Endothelial cell (in vitro differentiated cells): ENCODE results near the gene CTNNA3. TPM values are rescaled to one million over a fixed set of nuclear protein-coding genes. Genes with fewer than 3 reads are reported as not detected.
"Not testable (repeated sequence)": the region's sequence is repeated elsewhere in the genome, so short reads cannot be mapped to it uniquely, and the experiment has no call there.

Source experiments
- DNase-seq: peaks from one replicate; pipeline ENCODE4 v3.0.0; 2021; ENCODE audit warnings: low spot score
- H3K27ac Mint-ChIP-seq: one replicate; pipeline ENCODE4 v1.8.0; 2021; ENCODE audit warnings: mixed read lengths, inconsistent platforms; ENCODE audit not compliant: unreplicated experiment
- H3K27me3 Mint-ChIP-seq: one replicate; pipeline ENCODE4 v1.8.0; 2021; ENCODE audit warnings: mild to moderate bottlenecking, moderate library complexity, mixed read lengths, inconsistent platforms; ENCODE audit not compliant: unreplicated experiment
- H3K36me3 Mint-ChIP-seq: one replicate; pipeline ENCODE4 v1.8.0; 2021; ENCODE audit warnings: mild to moderate bottlenecking, low read depth, mixed read lengths, inconsistent platforms; ENCODE audit not compliant: unreplicated experiment
- H3K4me1 Mint-ChIP-seq: one replicate; pipeline ENCODE4 v1.8.0; 2021; ENCODE audit warnings: mild to moderate bottlenecking, mixed read lengths, inconsistent platforms; ENCODE audit not compliant: unreplicated experiment
- H3K4me3 Mint-ChIP-seq: one replicate; pipeline ENCODE4 v1.8.0; 2021; ENCODE audit warnings: mild to moderate bottlenecking, mixed read lengths, inconsistent platforms; ENCODE audit not compliant: unreplicated experiment
- H3K9me3 Mint-ChIP-seq: one replicate; pipeline ENCODE4 v1.8.0; 2021; ENCODE audit warnings: mixed read lengths, inconsistent platforms; ENCODE audit not compliant: unreplicated experiment
- CTCF ChIP-seq: fragments of 200-600 bp; sonication (generic); IDR thresholded peaks from one replicate; pipeline ENCODE4 v1.5.0; 2021; ENCODE audit warnings: antibody characterized with exemption; ENCODE audit not compliant: unreplicated experiment
- total RNA-seq: library from RNA; stranded (reverse); fragmentation: NEBNext Ultra II Directional; extraction: Animal tissue kit (Norgen Biotek cat#: 25700); gene quantifications from one replicate; pipeline ENCODE4 v1.2.1, GENCODE V29; 2021; ENCODE audit not compliant: unreplicated experiment

Gene CTNNA3
- total RNA-seq, 1 donor from 2014 or later = 2.3 TPM

GRCh38 chr10:67696679-67697078 lies 684 bp upstream of the CTNNA3 start:
- Mint-ChIP-seq H3K36me3 (no peaks in the 10 kb centered on the region), H3K27ac (no peak overlapping the region), H3K27me3 (peaks cover 1% of the 10 kb centered on the region), H3K4me3 (no peak overlapping the region), H3K4me1 (no peaks in the 10 kb centered on the region), H3K9me3 (no peaks in the 10 kb centered on the region)
- no peak for DNase-seq
- TF ChIP-seq CTCF = no peak

DNA sequence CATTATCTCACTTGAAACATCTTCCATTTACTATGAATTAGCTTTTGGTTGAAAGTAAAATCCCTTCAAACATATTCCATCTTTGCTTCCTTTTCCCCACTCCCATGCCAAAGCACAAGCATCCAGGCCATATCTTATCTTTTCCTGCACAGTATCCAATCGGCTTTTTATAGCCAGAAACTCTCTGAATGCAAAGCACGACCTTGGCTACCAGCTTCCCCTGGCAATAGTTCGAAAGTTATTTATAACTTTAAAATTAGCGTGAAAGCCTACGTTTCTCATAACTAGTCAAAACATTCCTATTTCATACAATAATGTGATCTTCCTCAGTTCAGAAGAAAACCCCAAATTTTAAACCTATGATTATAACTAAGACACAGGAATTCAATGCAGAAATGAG lies 440 bp downstream of the CTNNA3 start:
- H3K9me3 Mint-ChIP-seq = no peaks in the 10 kb centered on the region
- DNase-seq = no peak
- peaks cover 1% of the 10 kb centered on the region for H3K27me3 Mint-ChIP-seq
- H3K27ac Mint-ChIP-seq = no peak overlapping the region
- no peak overlapping the region for H3K4me3 Mint-ChIP-seq
- no peaks in the 10 kb centered on the region for H3K4me1 Mint-ChIP-seq
- H3K36me3 Mint-ChIP-seq = no peaks in the 10 kb centered on the region
- no peak for TF ChIP-seq CTCF

DNA sequence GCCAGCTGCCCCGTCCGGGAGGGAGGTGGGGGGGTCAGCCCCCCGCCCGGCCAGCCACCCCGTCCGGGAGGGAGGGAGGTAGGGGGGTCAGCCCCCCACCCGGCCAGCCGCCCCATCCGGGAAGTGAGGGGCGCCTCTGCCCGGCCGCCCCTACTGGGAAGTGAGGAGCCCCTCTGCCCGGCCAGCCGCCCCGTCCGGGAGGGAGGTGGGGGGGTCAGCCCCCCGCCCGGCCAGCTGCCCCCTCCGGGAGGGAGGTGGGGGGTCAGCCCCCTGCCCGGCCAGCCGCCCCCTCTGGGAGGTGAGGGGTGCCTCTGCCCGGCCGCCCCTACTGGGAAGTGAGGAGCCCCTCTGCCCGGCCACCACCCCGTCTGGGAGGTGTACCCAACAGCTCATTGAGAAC lies 4.1 kb downstream of the CTNNA3 start:
- H3K4me1 Mint-ChIP-seq, H3K27me3 Mint-ChIP-seq, H3K27ac Mint-ChIP-seq, H3K4me3 Mint-ChIP-seq, H3K36me3 Mint-ChIP-seq, H3K9me3 Mint-ChIP-seq, DNase-seq: not testable (repeated sequence)

DNA sequence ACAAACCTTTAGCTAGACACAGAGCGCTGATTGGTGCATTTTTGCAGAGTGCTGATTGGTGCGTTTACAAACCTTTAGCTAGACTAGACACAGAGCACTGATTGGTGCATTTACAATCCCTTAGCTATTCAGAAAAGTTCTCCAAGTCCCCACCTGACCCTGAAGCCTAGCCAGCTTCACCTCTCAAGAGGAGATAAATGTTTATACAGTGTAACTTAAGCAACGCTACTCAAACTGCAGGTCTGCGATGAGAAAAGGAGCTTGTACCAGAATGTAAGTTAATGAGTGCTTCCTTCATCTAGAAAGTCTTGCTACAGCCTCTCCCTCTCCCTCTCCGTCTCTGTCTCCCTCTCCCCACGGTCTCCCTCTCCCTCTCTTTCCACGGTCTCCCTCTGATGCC lies 5.5 kb downstream of the CTNNA3 start:
- not testable (repeated sequence) for H3K4me1 Mint-ChIP-seq, H3K9me3 Mint-ChIP-seq, DNase-seq, H3K36me3 Mint-ChIP-seq, H3K4me3 Mint-ChIP-seq, H3K27ac Mint-ChIP-seq, H3K27me3 Mint-ChIP-seq

DNA sequence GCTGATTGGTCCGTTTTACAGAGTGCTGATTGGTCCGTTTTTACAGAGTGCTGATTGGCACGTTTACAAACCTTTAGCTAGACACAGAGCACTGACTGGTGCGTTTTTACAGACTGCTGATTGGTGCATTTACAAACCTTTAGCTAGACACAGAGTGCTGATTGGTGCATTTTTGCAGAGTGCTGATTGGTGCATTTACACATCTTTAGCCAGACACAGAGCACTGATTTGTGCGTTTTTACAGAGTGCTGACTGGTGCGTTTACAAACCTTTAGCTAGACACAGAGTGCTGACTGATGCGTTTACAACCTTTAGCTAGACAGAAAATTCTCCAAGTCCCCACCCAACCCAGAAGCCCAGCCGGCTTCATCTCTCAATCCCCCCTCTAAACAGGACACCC lies 11.9 kb downstream of the CTNNA3 start:
- H3K27ac Mint-ChIP-seq, H3K4me1 Mint-ChIP-seq, H3K4me3 Mint-ChIP-seq, H3K36me3 Mint-ChIP-seq, H3K27me3 Mint-ChIP-seq, DNase-seq, H3K9me3 Mint-ChIP-seq: not testable (repeated sequence)

DNA sequence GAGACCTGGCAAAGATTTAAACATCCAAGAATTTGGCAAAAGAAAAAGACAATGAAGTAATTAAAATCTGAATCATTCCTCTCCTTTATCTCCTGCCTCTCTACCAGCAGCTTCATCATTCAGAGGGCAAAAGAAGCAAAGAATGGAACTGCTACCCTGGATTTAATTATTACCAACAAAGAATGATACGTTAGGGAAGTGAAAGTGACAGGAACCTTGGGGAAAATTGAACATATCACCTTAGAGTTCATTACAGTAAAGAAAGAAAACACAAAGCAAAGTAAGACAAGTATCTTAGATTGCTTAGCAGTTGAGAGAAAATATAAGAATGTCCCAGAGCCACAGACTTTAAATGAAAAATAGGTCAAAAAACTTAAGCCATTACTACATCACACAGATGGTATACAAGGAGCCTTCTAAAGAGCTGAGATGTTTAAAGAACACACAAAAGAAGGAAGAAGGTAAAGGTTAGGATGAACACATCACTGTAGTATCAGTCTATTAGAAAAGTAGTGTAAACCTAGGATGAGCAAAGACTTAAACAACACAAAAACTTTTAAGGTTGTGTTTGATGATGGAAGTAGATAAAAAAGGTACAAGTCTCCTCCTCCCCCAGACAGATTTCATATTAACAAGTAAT lies 17.5 kb downstream of the CTNNA3 start:
- no peak for DNase-seq
- TF ChIP-seq CTCF = no peak
- no peaks in the 10 kb centered on the region for H3K4me1 Mint-ChIP-seq
- H3K27me3 Mint-ChIP-seq = peaks cover 2% of the 10 kb centered on the region
- H3K9me3 Mint-ChIP-seq = no peaks in the 10 kb centered on the region
- H3K27ac Mint-ChIP-seq = no peak overlapping the region
- no peaks in the 10 kb centered on the region for H3K36me3 Mint-ChIP-seq
- no peak overlapping the region for H3K4me3 Mint-ChIP-seq
